Left lung (tissue), 10 donors: Measurements from ENCODE around the gene GBX1. TPM values are rescaled to one million over a fixed set of nuclear protein-coding genes. Genes with fewer than 3 reads are reported as not detected.
A peak's percentile ranks its signal among the peaks of the same experiment; 100 is the strongest.

Source experiments
- ATAC-seq: fragments of 200-7000 bp; cut with Tn5 transposase; one replicate; pipeline ENCODE4 v1.9.1; 2020; ENCODE audit warnings: moderate library complexity
- DNase-seq, 4 donors: peaks; one replicate each; pipeline ENCODE4 v3.0.0-alpha.2; 2013 to 2020
- H3K27ac ChIP-seq, 2 donors: fragments of 200-600 bp; sonication (generic) in 1 of 2; one replicate each; pipeline versions ENCODE4 v1.5.0 to v1.8.0; 2020 to 2021
- H3K27me3 ChIP-seq, 2 donors: fragments of 200-600 bp; sonication (generic) in 1 of 2; one replicate each; pipeline versions ENCODE4 v1.5.0 to v1.8.0; 2020 to 2021
- H3K36me3 ChIP-seq, 2 donors: fragments of 200-600 bp; sonication (generic) in 1 of 2; one replicate each; pipeline versions ENCODE4 v1.5.0 to v1.8.0; 2020 to 2021
- H3K4me1 ChIP-seq, 2 donors: fragments of 200-600 bp; one replicate each; pipeline ENCODE4 v1.8.0; 2021
- H3K4me3 ChIP-seq, 2 donors: fragments of 200-600 bp; sonication (generic) in 1 of 2; one replicate each; pipeline versions ENCODE4 v1.5.0 to v1.8.0; 2020 to 2021; ENCODE audit warnings: mild to moderate bottlenecking in 1 of 2
- H3K9me3 ChIP-seq, 2 donors: fragments of 200-600 bp; sonication (generic) in 1 of 2; one replicate each; pipeline versions ENCODE4 v1.5.0 to v1.8.0; 2020 to 2021
- CTCF ChIP-seq, 2 donors: fragments of 200-600 bp; sonication (generic) in 1 of 2; IDR thresholded peaks; one replicate each; pipeline versions ENCODE4 v1.5.0 to v1.8.0; 2021; ENCODE audit warnings: antibody characterized with exemption in 2 of 2
- intact Hi-C, 2 donors: fragments of 100-400 bp; cut with DNase I; formaldehyde crosslinking; loops; one replicate each; pipeline versions ENCODE4 v1.11.2 to v1.14.2; 2022
- polyA plus RNA-seq, 6 donors: library from polyadenylated mRNA; unstranded; fragments of 120-200 nt; gene quantifications; one replicate each; pipeline ENCODE4 v1.2.1, GENCODE V29; 2013; ENCODE audit not compliant: insufficient read length in 6 of 6
- total RNA-seq, 2 donors: library from RNA; stranded (reverse); fragmentation: NEBNext Ultra II Directional; extraction: Animal tissue kit (Norgen Biotek cat#: 25700); gene quantifications; one replicate each; pipeline ENCODE4 v1.2.1, GENCODE V29; 2021
- donor health status: DM: no; HTN: yes; CAD: no.
- donor health status: DM: no; HTN: no; CAD: no.

The GBX1 gene
- total and polyA plus RNA-seq, 8 donors = 0.24 to 0.42 (median 0.28) TPM; not detected in 5

DNA sequence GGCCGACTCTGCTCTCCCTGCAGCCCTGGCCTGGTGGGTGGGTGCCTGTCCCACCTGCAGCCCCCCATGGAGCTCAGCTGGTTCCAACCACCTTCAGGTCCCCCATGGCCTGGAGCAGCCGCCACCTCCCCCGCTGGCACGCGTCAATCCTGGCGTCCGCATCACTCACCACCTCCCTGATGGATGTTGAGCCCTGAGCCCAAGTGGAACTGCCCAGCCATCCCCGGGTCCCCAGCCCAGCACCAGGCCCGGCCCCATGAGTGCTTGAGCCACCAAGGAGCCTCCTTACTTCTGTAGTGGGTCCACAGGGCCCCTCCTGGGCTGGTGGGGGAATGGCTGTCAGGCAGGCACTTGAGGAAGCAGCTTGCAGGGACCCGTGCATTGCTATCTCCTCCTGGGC is 66.6 kb downstream of the GBX1 start:
- Histone ChIP-seq H3K4me1 (peaks cover 0 to 10% of the 10 kb centered on the region in 2 donors), H3K27ac (no peak overlapping the region), H3K36me3 (peaks cover 0 to 4% of the 10 kb centered on the region in 2 donors), H3K27me3 (no peaks in the 10 kb centered on the region), H3K4me3 (no peak overlapping the region), H3K9me3 (no peaks in the 10 kb centered on the region)
- DNase-seq (peak in 1 of 4 donors; percentile 63), ATAC-seq (no peak)
- TF ChIP-seq CTCF (IDR thresholded peaks at IDR 0.05) = no peak
- intact Hi-C loops = no loop called here

- Histone ChIP-seq H3K27me3 (no peaks in the 10 kb centered on the region), H3K36me3 (peaks cover 0 to 1% of the 10 kb centered on the region in 2 donors), H3K4me3 (no peak overlapping the region), H3K4me1 (peaks cover 0 to 15% of the 10 kb centered on the region in 2 donors), H3K27ac (peak overlapping the region in 1 of 2 donors; percentile 13), H3K9me3 (no peaks in the 10 kb centered on the region)
- no peak for TF ChIP-seq CTCF (IDR thresholded peaks at IDR 0.05)
- ATAC-seq (peak; percentile 15), DNase-seq (peak in 1 of 4 donors; percentile 65)
- intact Hi-C loops = no loop called here
Measured at GRCh38 chr7:151099486-151100211, 67.8 kb downstream of the GBX1 start.

Other genes with a start within 250 kb of the GBX1 start
- gene KCNH2, start 189.4 kb downstream of the GBX1 start, total RNA-seq = 1 to 10 TPM in 1 of 2 donors, under 1 TPM in 1; 0.82 to 1.3 TPM
- 1 to 10 TPM; 2.8 to 5.3 (median 4.3) TPM for gene KCNH2, start 189.4 kb downstream of the GBX1 start, polyA plus RNA-seq
- 10 to 100 TPM; 12.1 to 21.8 TPM for gene NOS3, start 176.7 kb downstream of the GBX1 start, total RNA-seq
- 10 to 100 TPM in 2 of 6 donors, 1 to 10 TPM in 4; 7.5 to 11.3 (median 9.7) TPM for gene NOS3, start 176.7 kb downstream of the GBX1 start, polyA plus RNA-seq
- under 1 TPM; 0.68 to 0.70 TPM for gene ATG9B, start 143.2 kb downstream of the GBX1 start, total RNA-seq
- 1 to 10 TPM; 3.4 to 7.1 (median 3.8) TPM for gene ATG9B, start 143.2 kb downstream of the GBX1 start, polyA plus RNA-seq
- 10 to 100 TPM; 47.5 to 52.1 TPM for gene ABCB8, start 139.2 kb downstream of the GBX1 start, total RNA-seq
- 10 to 100 TPM; 20.5 to 32.8 (median 22.4) TPM for gene ABCB8, start 139.2 kb downstream of the GBX1 start, polyA plus RNA-seq
- gene ASIC3, start 119.2 kb downstream of the GBX1 start, total RNA-seq = 1 to 10 TPM; 2.7 to 3.5 TPM
- 1 to 10 TPM; 2.3 to 6.0 (median 3.4) TPM for gene ASIC3, start 119.2 kb downstream of the GBX1 start, polyA plus RNA-seq
- 10 to 100 TPM; 15.6 to 17.1 TPM for gene CDK5, start 109.8 kb downstream of the GBX1 start, total RNA-seq
- gene CDK5, start 109.8 kb downstream of the GBX1 start, polyA plus RNA-seq = 10 to 100 TPM; 13.8 to 15.7 (median 14.3) TPM
- gene SLC4A2, start 108.1 kb downstream of the GBX1 start, total RNA-seq = 100 to 1,000 TPM; 191 to 205 TPM
- 100 to 1,000 TPM in 3 of 6 donors, 10 to 100 TPM in 3; 81.7 to 134 (median 100) TPM for gene SLC4A2, start 108.1 kb downstream of the GBX1 start, polyA plus RNA-seq
- 10 to 100 TPM; 63.5 to 65.7 TPM for gene FASTK, start 86.9 kb downstream of the GBX1 start, total RNA-seq
- 10 to 100 TPM; 38.2 to 60.7 (median 48.3) TPM for gene FASTK, start 86.9 kb downstream of the GBX1 start, polyA plus RNA-seq
- gene TMUB1, start 84.2 kb downstream of the GBX1 start, total RNA-seq = 10 to 100 TPM; 39.6 to 49.1 TPM
- gene TMUB1, start 84.2 kb downstream of the GBX1 start, polyA plus RNA-seq = 10 to 100 TPM; 21.2 to 30.9 (median 23.0) TPM
- gene AGAP3, start 81.2 kb downstream of the GBX1 start, total RNA-seq = 100 to 1,000 TPM; 161 to 167 TPM
- gene AGAP3, start 81.2 kb downstream of the GBX1 start, polyA plus RNA-seq = 100 to 1,000 TPM in 2 of 6 donors, 10 to 100 TPM in 4; 83.3 to 103 (median 98.7) TPM
- gene ASB10, start 19.6 kb upstream of the GBX1 start, total RNA-seq = not detected
- gene ASB10, start 19.6 kb upstream of the GBX1 start, polyA plus RNA-seq = not detected
- gene H2BK1, start 42.8 kb upstream of the GBX1 start, total RNA-seq = not detected
- not detected for gene H2BK1, start 42.8 kb upstream of the GBX1 start, polyA plus RNA-seq
- 10 to 100 TPM; 27.1 to 40.6 TPM for gene ABCF2, start 59.5 kb upstream of the GBX1 start, total RNA-seq
- 10 to 100 TPM; 20.3 to 31.6 (median 24.1) TPM for gene ABCF2, start 59.5 kb upstream of the GBX1 start, polyA plus RNA-seq
- gene CHPF2, start 64.8 kb upstream of the GBX1 start, total RNA-seq = 10 to 100 TPM; 44.0 to 53.8 TPM
- 10 to 100 TPM; 18.1 to 30.9 (median 21.5) TPM for gene CHPF2, start 64.8 kb upstream of the GBX1 start, polyA plus RNA-seq
- gene SMARCD3, start 81.0 kb upstream of the GBX1 start, total RNA-seq = 10 to 100 TPM; 45.5 to 49.4 TPM
- gene SMARCD3, start 81.0 kb upstream of the GBX1 start, polyA plus RNA-seq = 100 to 1,000 TPM in 4 of 6 donors, 10 to 100 TPM in 2; 86.2 to 130 (median 107) TPM
- gene NUB1, start 174.1 kb upstream of the GBX1 start, total RNA-seq = 10 to 100 TPM; 40.9 to 42.4 TPM
- gene NUB1, start 174.1 kb upstream of the GBX1 start, polyA plus RNA-seq = 10 to 100 TPM; 68.3 to 81.8 (median 73.8) TPM
- 1 to 10 TPM in 1 of 2 donors, under 1 TPM in 1; 0.85 to 1.1 TPM for gene WDR86, start 242.3 kb upstream of the GBX1 start, total RNA-seq
- gene WDR86, start 242.3 kb upstream of the GBX1 start, polyA plus RNA-seq = 10 to 100 TPM; 16.5 to 24.1 (median 21.8) TPM